HEK293T (cell line): ENCODE results near the gene NSD1.

ENCODE experiments used
- CTCF ChIA-PET: fragments of 350-600 bp; formaldehyde crosslinking; extraction: SDS; loops from one replicate; lab custom pipeline; 2021; ENCODE audit warnings: antibody characterized with exemption, inconsistent platforms; lab: Yijun Ruan, JAX
- POLR2A ChIA-PET: fragments of 350-600 bp; formaldehyde crosslinking; extraction: SDS; loops from one replicate; lab custom pipeline; 2020; ENCODE audit warnings: antibody characterized with exemption, inconsistent platforms; lab: Yijun Ruan, JAX
- DNase-seq: peaks from one replicate; pipeline ENCODE4 v3.0.0; 2012; ENCODE audit warnings: mixed read lengths; ENCODE audit errors: extremely low spot score
- ARNT ChIP-seq: fragments of 450-650 bp; IDR thresholded peaks from 2 replicates; pipeline ENCODE4 v1.6.1; 2017; ENCODE audit warnings: mild to moderate bottlenecking
- BHLHE40 ChIP-seq: fragments of 450-650 bp; IDR thresholded peaks from 2 replicates; pipeline ENCODE4 v1.6.1; 2016; ENCODE audit warnings: mild to moderate bottlenecking, moderate library complexity, borderline replicate concordance
- CTBP1 ChIP-seq: fragments of 450-650 bp; IDR thresholded peaks from 2 replicates; pipeline ENCODE4 v1.6.1; 2016; ENCODE audit warnings: borderline replicate concordance
- ELF4 ChIP-seq: fragments of 450-650 bp; IDR thresholded peaks from 2 replicates; pipeline ENCODE4 v1.6.1; 2017; ENCODE audit warnings: antibody characterized with exemption
- FOXA1 ChIP-seq: fragments of 450-650 bp; IDR thresholded peaks from 2 replicates; pipeline ENCODE4 v1.6.1; 2016; ENCODE audit warnings: mild to moderate bottlenecking
- FOXK2 ChIP-seq: fragments of 450-650 bp; IDR thresholded peaks from 2 replicates; pipeline ENCODE4 v1.6.1; 2016; ENCODE audit warnings: mild to moderate bottlenecking
- FOXM1 ChIP-seq: fragments of 450-650 bp; IDR thresholded peaks from 2 replicates; pipeline ENCODE4 v1.6.1; 2017; ENCODE audit warnings: mild to moderate bottlenecking, borderline replicate concordance
- HDGF ChIP-seq: fragments of 450-650 bp; IDR thresholded peaks from 2 replicates; pipeline ENCODE4 v1.6.1; 2017; ENCODE audit warnings: antibody characterized with exemption, borderline replicate concordance
- L3MBTL2 ChIP-seq: fragments of 450-650 bp; conservative IDR thresholded peaks from 2 replicates; pipeline ENCODE4 v1.6.1; 2016; ENCODE audit warnings: mild to moderate bottlenecking
- LEF1 ChIP-seq: fragments of 450-650 bp; IDR thresholded peaks from 2 replicates; pipeline ENCODE4 v1.6.1; 2017; ENCODE audit warnings: mild to moderate bottlenecking, borderline replicate concordance
- NFRKB ChIP-seq: fragments of 450-650 bp; IDR thresholded peaks from 2 replicates; pipeline ENCODE4 v1.6.1; 2016; ENCODE audit warnings: mild to moderate bottlenecking, moderate library complexity
- PKNOX1 ChIP-seq: fragments of 450-650 bp; IDR thresholded peaks from 2 replicates; pipeline ENCODE4 v1.6.1; 2016
- SP1 ChIP-seq: fragments of 450-650 bp; IDR thresholded peaks from 2 replicates; pipeline ENCODE4 v1.6.1; 2017
- SUZ12 ChIP-seq: fragments of 450-650 bp; IDR thresholded peaks from 2 replicates; pipeline ENCODE4 v1.6.1; 2016; ENCODE audit warnings: mild to moderate bottlenecking
- TARDBP ChIP-seq: fragments of 450-650 bp; IDR thresholded peaks from 2 replicates; pipeline ENCODE4 v1.6.1; 2016
- ZNF384 ChIP-seq: fragments of 450-650 bp; IDR thresholded peaks from 2 replicates; pipeline ENCODE4 v1.6.1; 2016

Gene NSD1

GRCh38 chr5:177124486-177124991 lies 9.0 kb upstream of the NSD1 start:
- CTCF ChIA-PET = no interaction called here
- DNase-seq = no peak
- POLR2A ChIA-PET = interaction anchor here (1.2 kb wide), 1 partner anchor 12 kb away, joined by 5 read pairs; no protein-coding TSS in a partner anchor
- TF ChIP-seq PKNOX1 (peak; percentile 57), BHLHE40 (no peak)

- TF ChIP-seq SP1 (no peak), PKNOX1 (no peak), HDGF (no peak), BHLHE40 (no peak), FOXK2 (no peak), CTBP1 (no peak), LEF1 (no peak), NFRKB (no peak), ZNF384 (no peak), ARNT (no peak), ELF4 (no peak), SUZ12 (no peak), FOXM1 (no peak), FOXA1 (no peak), L3MBTL2 (no peak), TARDBP (no peak)
- CTCF ChIA-PET = interaction anchor here (1.3 to 1.8 kb wide), 2 partner anchors 9 to 15 kb away, joined by 3 to 12 read pairs; no protein-coding TSS in a partner anchor
- no peak for DNase-seq
- POLR2A ChIA-PET = no interaction called here
These were observed 6.8 kb upstream of the NSD1 start for GRCh38 chr5:177126771-177127170.

GRCh38 chr5:177128551-177128981 lies 5.0 kb upstream of the NSD1 start:
- ChIA-PET CTCF (interaction anchor here (0.6 to 1.1 kb wide), 5 partner anchors 15 to 468 kb away, joined by 3 to 7 read pairs (median 3); no protein-coding TSS in a partner anchor), POLR2A (no interaction called here)
- TF ChIP-seq PKNOX1 (no peak), SUZ12 (no peak), ARNT (no peak), LEF1 (no peak), ELF4 (no peak), CTBP1 (no peak), FOXA1 (no peak), TARDBP (no peak)
- DNase-seq = no peak

GRCh38 chr5:177130211-177131018 lies 3.2 kb upstream of the NSD1 start:
- DNase-seq = no peak
- CTCF ChIA-PET = no interaction called here

GRCh38 chr5:177131019-177131320 lies 2.6 kb upstream of the NSD1 start:
- TF ChIP-seq ELF4 = no peak
- peak; percentile 82 for TF ChIP-seq PKNOX1
- no peak for TF ChIP-seq FOXM1
- no peak for TF ChIP-seq ARNT
- TF ChIP-seq FOXA1 = no peak
- TF ChIP-seq NFRKB = no peak
- TF ChIP-seq FOXK2 = no peak
- TF ChIP-seq HDGF = no peak
- CTCF ChIA-PET = no interaction called here
- no peak for DNase-seq
- POLR2A ChIA-PET = no interaction called here

More at GRCh38 chr5:177130211-177131018, 3.2 kb upstream of the NSD1 start:
- TF ChIP-seq L3MBTL2 (no peak), PKNOX1 (no peak), CTBP1 (no peak), NFRKB (no peak), SP1 (no peak), FOXA1 (no peak), ELF4 (no peak), SUZ12 (no peak), TARDBP (no peak), ARNT (no peak), BHLHE40 (no peak), LEF1 (no peak), ZNF384 (no peak), FOXM1 (no peak), HDGF (no peak), FOXK2 (no peak)
- POLR2A ChIA-PET = no interaction called here
